Mesenchymal stem cell (in vitro differentiated cells and primary cell): ENCODE measurements around the gene CERKL.

ENCODE experiments used
- DNase-seq: peaks from one replicate; pipeline ENCODE4 v3.0.0-alpha.2; 2013
- H2AFZ ChIP-seq: one replicate; pipeline ENCODE4 v1.6.1; 2013; ENCODE audit warnings: low read depth, mild to moderate bottlenecking, control low read depth, inconsistent platforms, low read length, moderate library complexity
- H2AK5ac ChIP-seq: 2 replicates; pipeline ENCODE4 v1.6.1; 2013; ENCODE audit warnings: low read length, moderate library complexity, mild to moderate bottlenecking, inconsistent platforms; ENCODE audit not compliant: severe bottlenecking
- H2BK120ac ChIP-seq: one replicate; pipeline ENCODE4 v1.6.1; 2013; ENCODE audit warnings: low read depth, mild to moderate bottlenecking, inconsistent platforms, low read length, moderate library complexity
- H2BK12ac ChIP-seq, 2 experiments: one replicate each; pipeline ENCODE4 v1.6.1; 2013; ENCODE audit warnings: inconsistent platforms in 2 of 2, low read length in 2 of 2, mild to moderate bottlenecking in 2 of 2, moderate library complexity in 2 of 2, control low read depth in 1 of 2
- H2BK15ac ChIP-seq: one replicate; pipeline ENCODE4 v1.6.1; 2013; ENCODE audit warnings: mild to moderate bottlenecking, low read depth, inconsistent platforms; ENCODE audit not compliant: poor library complexity, severe bottlenecking
- H2BK5ac ChIP-seq: 2 replicates; pipeline ENCODE4 v1.6.1; 2013; ENCODE audit warnings: low read depth, mild to moderate bottlenecking, low read length, control low read depth, inconsistent platforms; ENCODE audit not compliant: poor library complexity, severe bottlenecking
- H3K14ac ChIP-seq, 2 experiments: one replicate each; pipeline ENCODE4 v1.6.1; 2013; ENCODE audit warnings: inconsistent platforms in 2 of 2, low read length in 2 of 2, control low read depth in 1 of 2, mild to moderate bottlenecking in 1 of 2, moderate library complexity in 1 of 2
- H3K18ac ChIP-seq, 2 experiments: one replicate each; pipeline ENCODE4 v1.6.1; 2013; ENCODE audit warnings: inconsistent platforms in 2 of 2, low read length in 2 of 2, control low read depth in 1 of 2, low read depth in 1 of 2, mild to moderate bottlenecking in 1 of 2
- H3K23ac ChIP-seq, 2 experiments: one replicate each; pipeline ENCODE4 v1.6.1; 2013; ENCODE audit warnings: inconsistent platforms in 2 of 2, low read length in 2 of 2, mild to moderate bottlenecking in 2 of 2, moderate library complexity in 2 of 2, control low read depth in 1 of 2
- H3K27ac ChIP-seq: 2 replicates; pipeline ENCODE4 v1.5.1; 2013; ENCODE audit warnings: mild to moderate bottlenecking, moderate library complexity, low read length, control low read depth, inconsistent platforms; ENCODE audit not compliant: poor library complexity, severe bottlenecking
- H3K27me3 ChIP-seq, 2 experiments: 2 replicates each; pipeline versions ENCODE4 v1.6.1 to v1.7.0; 2013; ENCODE audit warnings: low read length in 2 of 2, mild to moderate bottlenecking in 2 of 2, moderate library complexity in 2 of 2, control low read depth in 1 of 2, inconsistent platforms in 1 of 2; ENCODE audit not compliant: control insufficient read depth in 1 of 2, insufficient read depth in 1 of 2
- H3K36me3 ChIP-seq, 2 experiments: 2 replicates each; pipeline versions ENCODE4 v1.6.1 to v1.7.0; 2013; ENCODE audit warnings: low read length in 2 of 2, control low read depth in 1 of 2, inconsistent platforms in 1 of 2, low read depth in 1 of 2, mild to moderate bottlenecking in 1 of 2; ENCODE audit not compliant: insufficient read depth in 2 of 2, control insufficient read depth in 1 of 2
- H3K4ac ChIP-seq, 2 experiments: one replicate each; pipeline ENCODE4 v1.6.1; 2013; ENCODE audit warnings: inconsistent platforms in 2 of 2, low read length in 2 of 2, mild to moderate bottlenecking in 2 of 2, moderate library complexity in 2 of 2, control low read depth in 1 of 2, low read depth in 1 of 2
- H3K4me1 ChIP-seq: 2 replicates; pipeline ENCODE4 v1.6.1; 2013; ENCODE audit warnings: low read depth, low read length, control low read depth; ENCODE audit not compliant: control insufficient read depth, insufficient read depth
- H3K4me2 ChIP-seq: 2 replicates; pipeline ENCODE4 v1.6.1; 2013; ENCODE audit warnings: low read length, mild to moderate bottlenecking, inconsistent platforms; ENCODE audit not compliant: poor library complexity, severe bottlenecking
- H3K4me3 ChIP-seq, 2 experiments: 2 replicates each; pipeline versions ENCODE4 v1.5.1 to v1.7.0; 2013; ENCODE audit warnings: low read length in 2 of 2, mild to moderate bottlenecking in 2 of 2, control low read depth in 1 of 2, low read depth in 1 of 2; ENCODE audit not compliant: insufficient read depth in 1 of 2
- H3K79me1 ChIP-seq: replicated peaks from 2 replicates; pipeline ENCODE4 v1.6.1; 2013; ENCODE audit warnings: mild to moderate bottlenecking, control low read depth, low read length, inconsistent platforms; ENCODE audit not compliant: poor library complexity, severe bottlenecking
- H3K9ac ChIP-seq: 2 replicates; pipeline ENCODE4 v1.7.0; 2013; ENCODE audit warnings: mild to moderate bottlenecking, low read length, moderate library complexity
- H3K9me3 ChIP-seq: 2 replicates; pipeline ENCODE4 v1.7.0; 2013; ENCODE audit warnings: mild to moderate bottlenecking, low read length; ENCODE audit not compliant: control insufficient read depth
- H4K8ac ChIP-seq: one replicate; pipeline ENCODE4 v1.6.1; 2013; ENCODE audit warnings: inconsistent platforms, mild to moderate bottlenecking, low read length, moderate library complexity
- H4K91ac ChIP-seq: one replicate; pipeline ENCODE4 v1.6.1; 2013; ENCODE audit warnings: mild to moderate bottlenecking, low read length, inconsistent platforms
- WGBS: methylation state at CpG from one replicate; pipeline ENCODE4 v1.1.7; 2013; ENCODE audit warnings: mixed read lengths; 5-methylcytosine and 5-hydroxymethylcytosine counted together

Gene CERKL

GRCh38 chr2:181619516-181619915, 37.4 kb downstream of the CERKL start:
- Histone ChIP-seq H4K8ac (no peak overlapping the region), H3K4ac (no peak overlapping the region), H2AFZ (no peak overlapping the region), H2AK5ac (no peak overlapping the region), H3K14ac (no peak overlapping the region), H3K27ac (no peak overlapping the region), H3K27me3 (no peaks in the 10 kb centered on the region), H2BK15ac (no peak overlapping the region), H3K4me1 (no peaks in the 10 kb centered on the region), H2BK12ac (no peak overlapping the region), H3K4me2 (no peak overlapping the region), H3K9ac (no peak overlapping the region), H3K4me3 (no peak overlapping the region), H2BK5ac (no peak overlapping the region), H4K91ac (no peak overlapping the region), H3K18ac (no peak overlapping the region), H2BK120ac (no peak overlapping the region), H3K79me1 (no peaks in the 10 kb centered on the region), H3K9me3 (no peaks in the 10 kb centered on the region), H3K36me3 (no peaks in the 10 kb centered on the region), H3K23ac (no peak overlapping the region)
- DNase-seq: no peak
- WGBS: 67% methylated on average over 1 of the region's 2 CpGs

DNA sequence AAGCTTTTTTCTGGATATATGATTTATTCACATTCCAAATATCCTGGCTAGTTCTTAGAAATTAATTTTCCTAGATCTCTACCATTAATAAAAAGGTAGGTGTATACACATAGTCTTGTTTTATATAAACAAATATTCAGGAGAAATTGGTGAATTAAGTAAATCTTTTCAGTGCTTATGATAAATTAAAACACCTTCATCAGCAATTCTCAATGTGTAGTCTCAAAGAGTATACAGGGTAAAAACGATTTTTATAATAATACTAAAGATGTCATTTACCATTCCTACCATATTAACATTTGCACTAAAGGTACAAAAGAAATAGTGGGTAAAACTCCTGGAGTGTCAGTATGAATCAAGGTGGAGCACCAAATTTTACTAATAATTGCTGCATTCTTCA, 40.2 kb downstream of the CERKL start:
- no peak overlapping the region for H3K4ac ChIP-seq
- no peak overlapping the region for H3K4me3 ChIP-seq
- no peak overlapping the region for H3K9ac ChIP-seq
- no peaks in the 10 kb centered on the region for H3K9me3 ChIP-seq
- H3K36me3 ChIP-seq: no peaks in the 10 kb centered on the region
- no peak overlapping the region for H2AFZ ChIP-seq
- no peak overlapping the region for H4K91ac ChIP-seq
- no CpG with 5 or more reads among the region's 1 CpG for WGBS
- no peak overlapping the region for H4K8ac ChIP-seq
- DNase-seq: no peak
- H2BK5ac ChIP-seq: no peak overlapping the region
- no peak overlapping the region for H3K14ac ChIP-seq
- H3K23ac ChIP-seq: no peak overlapping the region
- H3K4me2 ChIP-seq: no peak overlapping the region
- H3K27ac ChIP-seq: no peak overlapping the region
- no peak overlapping the region for H2BK120ac ChIP-seq
- H2AK5ac ChIP-seq: no peak overlapping the region
- H2BK12ac ChIP-seq: no peak overlapping the region
- no peak overlapping the region for H3K18ac ChIP-seq
- H3K27me3 ChIP-seq: no peaks in the 10 kb centered on the region
- H2BK15ac ChIP-seq: no peak overlapping the region
- H3K4me1 ChIP-seq: no peaks in the 10 kb centered on the region
- H3K79me1 ChIP-seq: no peaks in the 10 kb centered on the region

DNA sequence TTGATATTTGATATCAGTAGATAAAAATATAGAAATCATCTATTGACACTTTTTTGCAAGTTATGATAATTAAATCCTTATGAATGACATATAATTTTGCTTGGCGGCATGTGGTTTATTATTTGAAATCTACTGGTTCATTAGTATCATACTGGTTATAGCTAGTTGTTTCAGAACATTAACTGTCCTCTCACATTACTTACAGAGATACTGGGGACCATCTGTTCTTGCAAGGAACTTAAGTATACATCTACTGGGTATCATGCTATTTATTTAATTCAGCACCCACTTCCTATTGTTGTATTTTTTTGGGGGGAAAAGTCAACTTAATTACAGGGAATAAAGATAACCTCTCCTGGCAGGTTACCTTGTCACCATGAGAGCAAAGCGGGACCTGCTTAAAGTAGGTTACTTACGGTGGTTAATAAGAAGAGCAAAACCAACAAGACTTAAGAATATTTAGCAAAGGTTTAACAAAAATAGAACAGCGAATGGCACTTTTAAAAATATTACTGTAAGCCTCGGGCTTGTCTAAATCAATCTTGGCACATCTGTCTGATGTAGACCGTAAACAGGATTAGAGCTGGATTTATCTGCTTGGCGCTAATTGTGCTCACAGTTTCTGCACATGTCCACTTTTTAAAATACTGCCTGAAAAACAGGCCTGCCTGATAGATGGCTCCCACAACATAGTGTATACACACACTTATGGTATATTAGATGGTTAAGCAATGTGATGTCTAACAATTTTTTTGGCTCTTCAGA, 41.8 kb downstream of the CERKL start:
- Histone ChIP-seq H3K4ac (no peak overlapping the region), H4K8ac (no peak overlapping the region), H3K9me3 (no peaks in the 10 kb centered on the region), H3K14ac (no peak overlapping the region), H2BK120ac (no peak overlapping the region), H3K9ac (no peak overlapping the region), H3K4me3 (no peak overlapping the region), H3K79me1 (no peaks in the 10 kb centered on the region), H4K91ac (no peak overlapping the region), H3K18ac (no peak overlapping the region), H3K27ac (no peak overlapping the region), H2AK5ac (no peak overlapping the region), H3K4me2 (no peak overlapping the region), H3K23ac (no peak overlapping the region), H2BK5ac (no peak overlapping the region), H3K27me3 (no peaks in the 10 kb centered on the region), H2BK15ac (no peak overlapping the region), H3K4me1 (no peaks in the 10 kb centered on the region), H2BK12ac (no peak overlapping the region), H3K36me3 (no peaks in the 10 kb centered on the region), H2AFZ (no peak overlapping the region)
- WGBS: 91% methylated on average over 4 of the region's 7 CpGs
- no peak for DNase-seq

GRCh38 chr2:181613241-181613640, 43.7 kb downstream of the CERKL start:
- H3K79me1 ChIP-seq: no peaks in the 10 kb centered on the region
- 100% methylated on average over 1 of the region's 2 CpGs for WGBS

More at GRCh38 chr2:181613241-181613640, 43.7 kb downstream of the CERKL start:
- H2BK15ac ChIP-seq: no peak overlapping the region
- no peaks in the 10 kb centered on the region for H3K36me3 ChIP-seq
- no peak overlapping the region for H3K4me3 ChIP-seq
- no peak overlapping the region for H3K4ac ChIP-seq
- no peaks in the 10 kb centered on the region for H3K9me3 ChIP-seq
- no peak overlapping the region for H2BK5ac ChIP-seq
- H2AK5ac ChIP-seq: no peak overlapping the region
- H3K14ac ChIP-seq: no peak overlapping the region
- H3K23ac ChIP-seq: no peak overlapping the region
- no peak for DNase-seq
- H4K8ac ChIP-seq: no peak overlapping the region
- H2AFZ ChIP-seq: no peak overlapping the region
- H3K27ac ChIP-seq: no peak overlapping the region
- no peaks in the 10 kb centered on the region for H3K4me1 ChIP-seq
- no peak overlapping the region for H2BK12ac ChIP-seq
- H3K9ac ChIP-seq: no peak overlapping the region
- H2BK120ac ChIP-seq: no peak overlapping the region
- no peak overlapping the region for H4K91ac ChIP-seq
- H3K18ac ChIP-seq: no peak overlapping the region
- no peaks in the 10 kb centered on the region for H3K27me3 ChIP-seq
- H3K4me2 ChIP-seq: no peak overlapping the region
